GM23338 (cell line): ENCODE data around the gene WWOX. TPM values are rescaled to one million over a fixed set of nuclear protein-coding genes. Genes with fewer than 3 reads are reported as not detected.

Experiments used
- ATAC-seq: fragments of 200-7000 bp; cut with Tn5 transposase; 3 replicates; pipeline ENCODE4 v1.9.1; 2020
- DNase-seq: peaks from one replicate; pipeline ENCODE4 v3.0.0-alpha.2; 2015; ENCODE audit warnings: low spot score
- H2AFZ ChIP-seq: fragments of 200-600 bp; sonication (generic); 2 replicates; pipeline ENCODE4 v1.8.0; 2016; ENCODE audit warnings: antibody characterized with exemption, mild to moderate bottlenecking, moderate library complexity
- H3F3A ChIP-seq: fragments of 200-600 bp; sonication (generic); replicated peaks from 2 replicates; pipeline ENCODE4 v1.8.0; 2017; ENCODE audit warnings: antibody characterized with exemption, mixed run types, low read depth
- H3K27ac ChIP-seq: fragments of 200-600 bp; sonication (generic); 2 replicates; pipeline ENCODE4 v1.6.1; 2016; ENCODE audit warnings: low read depth
- H3K27me3 ChIP-seq: fragments of 200-600 bp; sonication (generic); 2 replicates; pipeline ENCODE4 v1.8.0; 2016; ENCODE audit warnings: mild to moderate bottlenecking, mixed run types, moderate library complexity; ENCODE audit not compliant: insufficient read depth
- H3K36me3 ChIP-seq: fragments of 200-600 bp; sonication (generic); 2 replicates; pipeline ENCODE4 v1.8.0; 2016; ENCODE audit warnings: mild to moderate bottlenecking; ENCODE audit not compliant: insufficient read depth
- H3K4me1 ChIP-seq: fragments of 200-600 bp; sonication (generic); 2 replicates; pipeline ENCODE4 v1.8.0; 2016; ENCODE audit warnings: mild to moderate bottlenecking, moderate library complexity; ENCODE audit not compliant: insufficient read depth
- H3K4me2 ChIP-seq: fragments of 200-600 bp; sonication (generic); 2 replicates; pipeline ENCODE4 v1.7.1; 2017; ENCODE audit warnings: mixed run types
- H3K4me3 ChIP-seq: fragments of 200-600 bp; sonication (generic); 2 replicates; pipeline ENCODE4 v1.6.1; 2016; ENCODE audit warnings: mixed run types
- H3K79me2 ChIP-seq: fragments of 200-600 bp; sonication (generic); replicated peaks from 2 replicates; pipeline ENCODE4 v1.8.0; 2017; ENCODE audit warnings: mild to moderate bottlenecking; ENCODE audit not compliant: insufficient read depth
- H3K9me2 ChIP-seq: fragments of 200-600 bp; sonication (generic); 2 replicates; pipeline ENCODE4 v1.8.0; 2017; ENCODE audit not compliant: insufficient read depth
- H4K20me1 ChIP-seq: fragments of 200-600 bp; sonication (generic); replicated peaks from 2 replicates; pipeline ENCODE4 v1.8.0; 2017; ENCODE audit warnings: mild to moderate bottlenecking; ENCODE audit not compliant: insufficient read depth
- H3K27ac Mint-ChIP-seq: 2 replicates; pipeline ENCODE4 v1.8.0; 2020; ENCODE audit warnings: inconsistent platforms, mild to moderate bottlenecking, moderate library complexity, mixed read lengths
- H3K27me3 Mint-ChIP-seq: 3 replicates; pipeline ENCODE4 v1.8.0; 2022; ENCODE audit warnings: low read depth, mild to moderate bottlenecking, moderate library complexity, mixed read lengths, inconsistent platforms; ENCODE audit not compliant: insufficient read depth, poor library complexity
- H3K36me3 Mint-ChIP-seq: 3 replicates; pipeline ENCODE4 v1.8.0; 2021; ENCODE audit warnings: low read depth, mild to moderate bottlenecking, inconsistent platforms, moderate library complexity, mixed read lengths
- H3K4me1 Mint-ChIP-seq: 3 replicates; pipeline ENCODE4 v1.8.0; 2020; ENCODE audit warnings: mild to moderate bottlenecking, inconsistent platforms, mixed read lengths
- H3K4me3 Mint-ChIP-seq: 3 replicates; pipeline ENCODE4 v1.8.0; 2021; ENCODE audit warnings: moderate library complexity, mild to moderate bottlenecking, inconsistent platforms, mixed read lengths
- H3K9me3 Mint-ChIP-seq: 3 replicates; pipeline ENCODE4 v1.8.0; 2020; ENCODE audit warnings: moderate library complexity, mild to moderate bottlenecking, inconsistent platforms, mixed read lengths
- CREB1 ChIP-seq: fragments of 250-450 bp; sonication (Bioruptor Pico); IDR thresholded peaks from 2 replicates; pipeline ENCODE4 v1.5.0; 2020; ENCODE audit warnings: low read depth, mild to moderate bottlenecking, moderate library complexity
- CTCF ChIP-seq, 2 experiments: fragments of 200-600 bp in 1 of 2; sonication (generic) in 1 of 2; conservative IDR thresholded peaks; 2 replicates each; pipeline versions ENCODE4 v1.5.1 to v1.6.1; 2016 to 2017; ENCODE audit warnings: antibody characterized with exemption in 2 of 2, low read depth in 2 of 2, mild to moderate bottlenecking in 2 of 2, moderate library complexity in 1 of 2
- ETS1 ChIP-seq: IDR thresholded peaks from 2 replicates; pipeline ENCODE4 v1.6.1; 2016; ENCODE audit warnings: antibody characterized with exemption
- EZH2 ChIP-seq: fragments of 200-600 bp; sonication (generic); IDR thresholded peaks from one replicate; pipeline ENCODE4 v1.8.0; 2017; ENCODE audit warnings: antibody characterized with exemption, mild to moderate bottlenecking, low read depth; ENCODE audit not compliant: unreplicated experiment
- EZH2phosphoT487 ChIP-seq: fragments of 200-600 bp; sonication (generic); IDR thresholded peaks from one replicate; pipeline ENCODE4 v1.8.1; 2018; ENCODE audit warnings: antibody characterized with exemption; ENCODE audit not compliant: unreplicated experiment
- JUNB ChIP-seq: IDR thresholded peaks from one replicate; pipeline ENCODE4 v1.6.1; 2016; ENCODE audit warnings: antibody characterized with exemption; ENCODE audit not compliant: unreplicated experiment
- NANOG ChIP-seq: IDR thresholded peaks from 2 replicates; pipeline ENCODE4 v1.6.1; 2016; ENCODE audit warnings: antibody characterized with exemption, borderline replicate concordance
- POLR2AphosphoS5 ChIP-seq: IDR thresholded peaks from 2 replicates; pipeline ENCODE4 v1.6.1; 2016; ENCODE audit warnings: antibody characterized with exemption, low read depth
- REST ChIP-seq: IDR thresholded peaks from one replicate; pipeline ENCODE4 v1.6.1; 2018; ENCODE audit warnings: antibody characterized with exemption; ENCODE audit not compliant: unreplicated experiment
- STAT1 ChIP-seq: IDR thresholded peaks from one replicate; pipeline ENCODE4 v1.6.1; 2016; ENCODE audit warnings: antibody characterized with exemption; ENCODE audit not compliant: unreplicated experiment
- ZNF114 ChIP-seq: fragments of 250-450 bp; sonication (Bioruptor Pico); IDR thresholded peaks from 2 replicates; pipeline ENCODE4 v1.5.0; 2020; ENCODE audit warnings: mild to moderate bottlenecking, moderate library complexity
- ZNF331 ChIP-seq: fragments of 250-450 bp; sonication (Bioruptor Pico); IDR thresholded peaks from 2 replicates; pipeline ENCODE4 v1.5.0; 2020; ENCODE audit warnings: low read depth, mild to moderate bottlenecking, moderate library complexity
- ZNF462 ChIP-seq: fragments of 250-450 bp; sonication (Bioruptor Pico); IDR thresholded peaks from 2 replicates; pipeline ENCODE4 v1.5.0; 2020; ENCODE audit warnings: mild to moderate bottlenecking, moderate library complexity
- polyA plus RNA-seq: library from polyadenylated mRNA; unstranded; fragments of >200 nt; fragmentation: Nextera tagmentation; extraction: Ambion mirVana; gene quantifications from 2 replicates; pipeline ENCODE4 v1.2.1, GENCODE V29; 2016
- total RNA-seq: library from RNA; depleted of rRNA; stranded (reverse); fragments of >200 nt; shearing (Covaris generic); gene quantifications from 2 replicates; pipeline ENCODE4 v1.2.3, GENCODE V29; 2014

Gene WWOX
- total and polyA plus RNA-seq, 2 experiments from 2014 or later: 10.0 to 19.3 TPM

GRCh38 chr16:78405833-78406232, 306.4 kb downstream of the WWOX start:
- H3K4me1 ChIP-seq: peaks cover 8% of the 10 kb centered on the region
- no peaks in the 10 kb centered on the region; the same call in 1 of the 2 replicates for H3K36me3 ChIP-seq
- Mint-ChIP-seq H3K4me1 (peaks cover 6% of the 10 kb centered on the region; the same call in 1 of the 3 replicates), H3K27me3 (peaks cover 5% of the 10 kb centered on the region), H3K4me3 (no peak overlapping the region), H3K9me3 (peaks cover 25% of the 10 kb centered on the region), H3K27ac (no peak overlapping the region), H3K36me3 (peaks cover 26% of the 10 kb centered on the region)
- no peak overlapping the region for H3K27ac ChIP-seq
- H3K4me3 ChIP-seq: no peak overlapping the region
- no peaks in the 10 kb centered on the region for H4K20me1 ChIP-seq
- H3K9me2 ChIP-seq: peaks cover 11% of the 10 kb centered on the region
- no peaks in the 10 kb centered on the region for H3K79me2 ChIP-seq
- no peak overlapping the region for H2AFZ ChIP-seq
- TF ChIP-seq REST (no peak), POLR2AphosphoS5 (no peak), EZH2phosphoT487 (no peak), ETS1 (no peak), JUNB (no peak), EZH2 (no peak), CREB1 (CRISPR knock-in tag) (no peak), ZNF114 (no peak), STAT1 (no peak), ZNF331 (CRISPR knock-in tag) (no peak), ZNF462 (CRISPR knock-in tag) (no peak), CTCF (conservative IDR thresholded peaks at IDR 0.05; ENCODE audit: low read depth in 2 of 2) (no peak), NANOG (no peak)
- no peak overlapping the region for H3K4me2 ChIP-seq
- no peaks in the 10 kb centered on the region for H3K27me3 ChIP-seq
- no peaks in the 10 kb centered on the region for H3F3A ChIP-seq
- ATAC-seq: no peak
- DNase-seq: no peak
